ENCODE data around the gene SLC46A2. TPM values are rescaled to one million over a fixed set of nuclear protein-coding genes. Genes with fewer than 3 reads are reported as not detected.

SLC46A2 gene
- total and polyA plus RNA-seq, 4 donors: 0.18 TPM; not detected in 3

- H3K36me3 ChIP-seq (ENCODE audit: control insufficient read depth in 1 of 2, insufficient read depth in 2 of 2, low read length in 1 of 2): no peaks in the 10 kb centered on the region
- no peak overlapping the region for H3K4me3 ChIP-seq (ENCODE audit: low read length in 2 of 2)
- intact Hi-C loops (cut with DNase I): no loop called here
- 90 to 92% methylated on average over 4 of the region's 4 CpGs for WGBS, 2 donors
- peaks cover 2% of the 10 kb centered on the region for H3K9me3 ChIP-seq (ENCODE audit: control insufficient read depth, low read length)
- H3K27ac ChIP-seq (ENCODE audit: low read depth in 1 of 2, low read length in 2 of 2): no peak overlapping the region
- ATAC-seq (ENCODE audit: low FRiP score): peak; percentile 11
- peaks cover 0 to 2% of the 10 kb centered on the region in 2 donors for H3K27me3 ChIP-seq (ENCODE audit: control insufficient read depth in 1 of 2, insufficient read depth in 2 of 2, low read length in 1 of 2)
- no peaks in the 10 kb centered on the region for H3K4me1 ChIP-seq (ENCODE audit: control insufficient read depth in 1 of 2, insufficient read depth in 2 of 2, low read length in 2 of 2)
- DNase-seq: no peak
Measured at GRCh38 chr9:112913326-112913725, 22.6 kb upstream of the SLC46A2 start.

GRCh38 chr9:112912636-112913035 lies 22.0 kb upstream of the SLC46A2 start:
- Histone ChIP-seq H3K4me3 (ENCODE audit: low read length in 2 of 2) (no peak overlapping the region), H3K9me3 (ENCODE audit: control insufficient read depth, low read length) (peaks cover 2% of the 10 kb centered on the region), H3K36me3 (ENCODE audit: control insufficient read depth in 1 of 2, insufficient read depth in 2 of 2, low read length in 1 of 2) (no peaks in the 10 kb centered on the region), H3K27ac (ENCODE audit: low read depth in 1 of 2, low read length in 2 of 2) (no peak overlapping the region), H3K4me1 (ENCODE audit: control insufficient read depth in 1 of 2, insufficient read depth in 2 of 2, low read length in 2 of 2) (no peaks in the 10 kb centered on the region), H3K27me3 (ENCODE audit: control insufficient read depth in 1 of 2, insufficient read depth in 2 of 2, low read length in 1 of 2) (peaks cover 0 to 2% of the 10 kb centered on the region in 2 donors)
- WGBS, 2 donors: 94% methylated on average over 3 of the region's 3 CpGs
- intact Hi-C loops (cut with DNase I): no loop called here
- no peak for ATAC-seq (ENCODE audit: low FRiP score)
- DNase-seq: no peak

GRCh38 chr9:112911736-112912135 lies 21.1 kb upstream of the SLC46A2 start:
- peaks cover 0 to 2% of the 10 kb centered on the region in 2 donors for H3K27me3 ChIP-seq (ENCODE audit: control insufficient read depth in 1 of 2, insufficient read depth in 2 of 2, low read length in 1 of 2)
- no peaks in the 10 kb centered on the region for H3K36me3 ChIP-seq (ENCODE audit: control insufficient read depth in 1 of 2, insufficient read depth in 2 of 2, low read length in 1 of 2)
- ATAC-seq (ENCODE audit: low FRiP score) (no peak), DNase-seq (no peak)
- 66 to 70% methylated on average over 2 of the region's 2 CpGs for WGBS, 2 donors
- intact Hi-C loops (cut with DNase I): no loop called here
- H3K4me1 ChIP-seq (ENCODE audit: control insufficient read depth in 1 of 2, insufficient read depth in 2 of 2, low read length in 2 of 2): no peaks in the 10 kb centered on the region
- H3K9me3 ChIP-seq (ENCODE audit: control insufficient read depth, low read length): peaks cover 2% of the 10 kb centered on the region
- no peak overlapping the region for H3K27ac ChIP-seq (ENCODE audit: low read depth in 1 of 2, low read length in 2 of 2)
- H3K4me3 ChIP-seq (ENCODE audit: low read length in 2 of 2): no peak overlapping the region

- Histone ChIP-seq H3K36me3 (ENCODE audit: control insufficient read depth in 1 of 2, insufficient read depth in 2 of 2, low read length in 1 of 2) (no peaks in the 10 kb centered on the region), H3K27me3 (ENCODE audit: control insufficient read depth in 1 of 2, insufficient read depth in 2 of 2, low read length in 1 of 2) (no peaks in the 10 kb centered on the region), H3K4me1 (ENCODE audit: control insufficient read depth in 1 of 2, insufficient read depth in 2 of 2, low read length in 2 of 2) (no peaks in the 10 kb centered on the region), H3K9me3 (ENCODE audit: control insufficient read depth, low read length) (no peaks in the 10 kb centered on the region), H3K4me3 (ENCODE audit: low read length in 2 of 2) (no peak overlapping the region), H3K27ac (ENCODE audit: low read depth in 1 of 2, low read length in 2 of 2) (no peak overlapping the region)
- DNase-seq (no peak), ATAC-seq (ENCODE audit: low FRiP score) (no peak)
- intact Hi-C loops (cut with DNase I): no loop called here
- WGBS, 2 donors: 56 to 65% methylated on average over 4 of the region's 4 CpGs
Measured at GRCh38 chr9:112905084-112905483, 14.4 kb upstream of the SLC46A2 start.

GRCh38 chr9:112900901-112901300 lies 10.2 kb upstream of the SLC46A2 start:
- WGBS, 2 donors: 26 to 32% methylated on average over 1 of the region's 1 CpG
- Histone ChIP-seq H3K36me3 (ENCODE audit: control insufficient read depth in 1 of 2, insufficient read depth in 2 of 2, low read length in 1 of 2) (no peaks in the 10 kb centered on the region), H3K4me3 (ENCODE audit: low read length in 2 of 2) (no peak overlapping the region), H3K4me1 (ENCODE audit: control insufficient read depth in 1 of 2, insufficient read depth in 2 of 2, low read length in 2 of 2) (no peaks in the 10 kb centered on the region), H3K27ac (ENCODE audit: low read depth in 1 of 2, low read length in 2 of 2) (no peak overlapping the region), H3K9me3 (ENCODE audit: control insufficient read depth, low read length) (no peaks in the 10 kb centered on the region), H3K27me3 (ENCODE audit: control insufficient read depth in 1 of 2, insufficient read depth in 2 of 2, low read length in 1 of 2) (peaks cover 0 to 1% of the 10 kb centered on the region in 2 donors)
- intact Hi-C loops (cut with DNase I): loop anchor here in 1 of 2 donors (5.0 kb wide), 1 partner anchor 59 kb away; no protein-coding TSS in a partner anchor
- ATAC-seq (ENCODE audit: low FRiP score): no peak
- DNase-seq: no peak

- H3K4me1 ChIP-seq (ENCODE audit: control insufficient read depth in 1 of 2, insufficient read depth in 2 of 2, low read length in 2 of 2): no peaks in the 10 kb centered on the region
- peaks cover 0 to 1% of the 10 kb centered on the region in 2 donors for H3K27me3 ChIP-seq (ENCODE audit: control insufficient read depth in 1 of 2, insufficient read depth in 2 of 2, low read length in 1 of 2)
- no peak overlapping the region for H3K4me3 ChIP-seq (ENCODE audit: low read length in 2 of 2)
- intact Hi-C loops (cut with DNase I): loop anchor here in 1 of 2 donors (5.0 kb wide), 1 partner anchor 58 kb away; no protein-coding TSS in a partner anchor
- 46 to 50% methylated on average over 4 of the region's 4 CpGs for WGBS, 2 donors
- no peak for DNase-seq
- H3K27ac ChIP-seq (ENCODE audit: low read depth in 1 of 2, low read length in 2 of 2): no peak overlapping the region
- no peak for ATAC-seq (ENCODE audit: low FRiP score)
- H3K9me3 ChIP-seq (ENCODE audit: control insufficient read depth, low read length): no peaks in the 10 kb centered on the region
- no peaks in the 10 kb centered on the region for H3K36me3 ChIP-seq (ENCODE audit: control insufficient read depth in 1 of 2, insufficient read depth in 2 of 2, low read length in 1 of 2)
Measured at GRCh38 chr9:112900488-112900887, 9.8 kb upstream of the SLC46A2 start.

GRCh38 chr9:112898872-112899311 lies 8.2 kb upstream of the SLC46A2 start:
- H3K27ac ChIP-seq (ENCODE audit: low read depth in 1 of 2, low read length in 2 of 2): no peak overlapping the region
- peaks cover 0 to 1% of the 10 kb centered on the region in 2 donors for H3K27me3 ChIP-seq (ENCODE audit: control insufficient read depth in 1 of 2, insufficient read depth in 2 of 2, low read length in 1 of 2)
- H3K4me1 ChIP-seq (ENCODE audit: control insufficient read depth in 1 of 2, insufficient read depth in 2 of 2, low read length in 2 of 2): no peaks in the 10 kb centered on the region
- intact Hi-C loops (cut with DNase I): no loop called here
- ATAC-seq (ENCODE audit: low FRiP score) (no peak), DNase-seq (no peak)
- no peak overlapping the region for H3K4me3 ChIP-seq (ENCODE audit: low read length in 2 of 2)
- no peaks in the 10 kb centered on the region for H3K36me3 ChIP-seq (ENCODE audit: control insufficient read depth in 1 of 2, insufficient read depth in 2 of 2, low read length in 1 of 2)
- WGBS, 2 donors: 72 to 77% methylated on average over 6 of the region's 6 CpGs
- H3K9me3 ChIP-seq (ENCODE audit: control insufficient read depth, low read length): no peaks in the 10 kb centered on the region

GRCh38 chr9:112896131-112896530 lies 5.5 kb upstream of the SLC46A2 start:
- WGBS, 2 donors: 55 to 57% methylated on average over 3 of the region's 3 CpGs
- Histone ChIP-seq H3K4me3 (ENCODE audit: low read length in 2 of 2) (no peak overlapping the region), H3K27me3 (ENCODE audit: control insufficient read depth in 1 of 2, insufficient read depth in 2 of 2, low read length in 1 of 2) (peaks cover 0 to 1% of the 10 kb centered on the region in 2 donors), H3K9me3 (ENCODE audit: control insufficient read depth, low read length) (no peaks in the 10 kb centered on the region), H3K4me1 (ENCODE audit: control insufficient read depth in 1 of 2, insufficient read depth in 2 of 2, low read length in 2 of 2) (no peaks in the 10 kb centered on the region), H3K27ac (ENCODE audit: low read depth in 1 of 2, low read length in 2 of 2) (no peak overlapping the region), H3K36me3 (ENCODE audit: control insufficient read depth in 1 of 2, insufficient read depth in 2 of 2, low read length in 1 of 2) (no peaks in the 10 kb centered on the region)
- ATAC-seq (ENCODE audit: low FRiP score): no peak
- no peak for DNase-seq
- intact Hi-C loops (cut with DNase I): no loop called here

GRCh38 chr9:112894699-112895098 lies 4.0 kb upstream of the SLC46A2 start:
- Histone ChIP-seq H3K27me3 (ENCODE audit: control insufficient read depth in 1 of 2, insufficient read depth in 2 of 2, low read length in 1 of 2) (peaks cover 0 to 1% of the 10 kb centered on the region in 2 donors), H3K36me3 (ENCODE audit: control insufficient read depth in 1 of 2, insufficient read depth in 2 of 2, low read length in 1 of 2) (no peaks in the 10 kb centered on the region), H3K4me1 (ENCODE audit: control insufficient read depth in 1 of 2, insufficient read depth in 2 of 2, low read length in 2 of 2) (no peaks in the 10 kb centered on the region), H3K4me3 (ENCODE audit: low read length in 2 of 2) (no peak overlapping the region), H3K27ac (ENCODE audit: low read depth in 1 of 2, low read length in 2 of 2) (no peak overlapping the region), H3K9me3 (ENCODE audit: control insufficient read depth, low read length) (no peaks in the 10 kb centered on the region)
- 92 to 94% methylated on average over 1 of the region's 1 CpG for WGBS, 2 donors
- ATAC-seq (ENCODE audit: low FRiP score) (no peak), DNase-seq (no peak)
- intact Hi-C loops (cut with DNase I): no loop called here
